GM12801 (cell line): ENCODE measurements around the gene TGFBR3.

Experiments used
- TF ChIP-seq, protein P1 (sequence below): IDR thresholded peaks from one replicate; pipeline ENCODE4 v1.5.1; 2011; ENCODE audit warnings: control low read depth; ENCODE audit not compliant: insufficient read length; ENCODE audit errors: extremely low read depth

TGFBR3 gene

DNA sequence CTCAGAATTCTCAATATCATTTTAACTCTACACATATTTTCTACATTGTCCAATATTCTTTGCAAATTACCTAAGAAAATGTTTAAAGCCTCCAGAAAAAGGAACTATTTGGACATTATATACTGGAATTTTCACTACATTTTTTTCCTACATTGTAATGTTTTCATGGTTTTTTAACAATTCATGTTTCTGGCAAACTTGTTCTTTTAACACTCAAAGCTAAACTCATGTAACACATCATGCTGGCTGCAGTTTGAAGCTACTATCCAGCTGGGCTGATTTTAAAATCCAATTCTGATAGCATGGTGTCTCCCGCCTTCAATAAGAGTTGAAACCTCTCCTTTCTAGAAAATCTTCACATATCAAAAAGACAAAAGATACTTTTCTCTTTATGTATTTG lies 52.0 kb downstream of the TGFBR3 start:
- TF ChIP-seq, protein P1, sequence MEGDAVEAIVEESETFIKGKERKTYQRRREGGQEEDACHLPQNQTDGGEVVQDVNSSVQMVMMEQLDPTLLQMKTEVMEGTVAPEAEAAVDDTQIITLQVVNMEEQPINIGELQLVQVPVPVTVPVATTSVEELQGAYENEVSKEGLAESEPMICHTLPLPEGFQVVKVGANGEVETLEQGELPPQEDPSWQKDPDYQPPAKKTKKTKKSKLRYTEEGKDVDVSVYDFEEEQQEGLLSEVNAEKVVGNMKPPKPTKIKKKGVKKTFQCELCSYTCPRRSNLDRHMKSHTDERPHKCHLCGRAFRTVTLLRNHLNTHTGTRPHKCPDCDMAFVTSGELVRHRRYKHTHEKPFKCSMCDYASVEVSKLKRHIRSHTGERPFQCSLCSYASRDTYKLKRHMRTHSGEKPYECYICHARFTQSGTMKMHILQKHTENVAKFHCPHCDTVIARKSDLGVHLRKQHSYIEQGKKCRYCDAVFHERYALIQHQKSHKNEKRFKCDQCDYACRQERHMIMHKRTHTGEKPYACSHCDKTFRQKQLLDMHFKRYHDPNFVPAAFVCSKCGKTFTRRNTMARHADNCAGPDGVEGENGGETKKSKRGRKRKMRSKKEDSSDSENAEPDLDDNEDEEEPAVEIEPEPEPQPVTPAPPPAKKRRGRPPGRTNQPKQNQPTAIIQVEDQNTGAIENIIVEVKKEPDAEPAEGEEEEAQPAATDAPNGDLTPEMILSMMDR: no peak

DNA sequence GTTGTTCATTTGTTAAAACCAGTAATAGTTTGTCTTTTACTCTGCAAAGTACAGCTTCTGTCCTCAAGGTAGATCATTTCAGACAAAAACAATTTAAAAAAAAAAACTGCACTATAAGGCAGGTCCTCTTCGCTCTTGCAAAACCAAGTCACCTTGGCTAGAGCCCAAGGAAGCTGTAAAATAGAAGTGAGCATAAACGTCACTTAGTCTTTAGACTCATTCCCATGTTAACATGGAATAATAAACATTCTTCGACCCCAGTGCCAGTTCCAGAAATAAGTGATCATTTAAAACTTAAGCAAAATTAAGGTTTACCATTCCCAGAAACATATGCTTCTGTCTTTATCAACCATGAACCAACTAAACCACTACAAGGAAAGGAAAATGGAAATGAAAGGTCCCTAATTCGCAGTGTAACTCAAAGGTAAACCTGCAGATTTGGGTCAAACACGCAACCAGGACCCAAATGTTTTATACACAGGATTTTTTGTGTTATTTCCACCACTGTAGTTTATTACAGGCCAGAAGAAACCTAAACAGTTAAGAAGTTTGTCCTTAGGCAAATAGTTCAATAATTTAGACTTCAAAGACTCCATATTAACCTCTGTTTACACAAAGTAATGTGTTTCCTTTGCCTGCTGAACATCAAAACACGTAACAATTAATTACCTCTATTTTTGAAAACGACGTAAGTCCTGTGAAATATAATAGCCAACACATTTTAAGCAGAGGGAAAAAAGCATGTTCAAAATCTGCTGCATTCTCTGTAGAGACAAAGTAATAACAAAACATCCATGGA lies 54.6 kb downstream of the TGFBR3 start:
- TF ChIP-seq, protein P1: no peak

DNA sequence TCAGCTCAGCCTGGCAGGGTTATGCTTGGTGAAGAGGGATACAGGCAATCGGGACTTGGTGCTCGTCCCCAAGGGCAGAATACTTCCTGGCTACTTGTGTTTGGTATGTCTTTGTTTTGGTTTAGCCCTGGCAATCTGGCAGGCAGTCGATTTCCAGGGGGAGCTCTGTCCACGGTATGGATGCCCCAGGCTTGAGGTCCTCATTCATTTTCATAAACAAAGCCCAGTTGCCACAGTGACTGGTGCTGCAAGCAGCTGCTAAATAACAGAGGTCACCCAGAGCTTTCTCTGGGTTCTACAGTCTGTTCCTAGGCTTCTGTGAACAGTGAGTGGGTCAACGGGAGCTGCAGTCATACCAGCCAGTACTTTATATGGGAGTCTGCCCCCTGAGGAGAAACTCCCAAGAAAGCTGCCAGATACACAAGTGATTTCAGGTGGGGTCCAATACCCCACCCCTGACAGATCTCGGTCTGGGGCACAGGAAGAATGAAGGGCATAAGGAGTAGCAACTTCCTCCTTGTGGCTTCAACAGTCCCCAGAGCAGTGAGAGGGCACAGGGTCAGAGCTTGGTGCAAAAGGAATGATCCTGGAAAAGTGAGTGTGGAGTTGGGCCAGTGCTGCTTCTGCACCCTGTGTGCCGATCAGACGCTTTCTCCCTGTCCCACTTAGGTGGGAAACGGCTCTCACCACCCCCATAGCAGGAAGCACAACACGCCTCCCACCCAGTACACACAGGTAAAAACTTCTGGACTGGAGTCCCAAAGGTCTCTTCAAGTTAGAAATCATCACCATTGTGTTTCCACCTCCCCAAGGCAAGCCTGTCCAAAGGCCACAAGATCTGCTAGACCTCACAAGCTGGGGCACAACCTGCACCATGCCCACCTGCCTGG lies 55.5 kb downstream of the TGFBR3 start:
- TF ChIP-seq, protein P1: no peak

DNA sequence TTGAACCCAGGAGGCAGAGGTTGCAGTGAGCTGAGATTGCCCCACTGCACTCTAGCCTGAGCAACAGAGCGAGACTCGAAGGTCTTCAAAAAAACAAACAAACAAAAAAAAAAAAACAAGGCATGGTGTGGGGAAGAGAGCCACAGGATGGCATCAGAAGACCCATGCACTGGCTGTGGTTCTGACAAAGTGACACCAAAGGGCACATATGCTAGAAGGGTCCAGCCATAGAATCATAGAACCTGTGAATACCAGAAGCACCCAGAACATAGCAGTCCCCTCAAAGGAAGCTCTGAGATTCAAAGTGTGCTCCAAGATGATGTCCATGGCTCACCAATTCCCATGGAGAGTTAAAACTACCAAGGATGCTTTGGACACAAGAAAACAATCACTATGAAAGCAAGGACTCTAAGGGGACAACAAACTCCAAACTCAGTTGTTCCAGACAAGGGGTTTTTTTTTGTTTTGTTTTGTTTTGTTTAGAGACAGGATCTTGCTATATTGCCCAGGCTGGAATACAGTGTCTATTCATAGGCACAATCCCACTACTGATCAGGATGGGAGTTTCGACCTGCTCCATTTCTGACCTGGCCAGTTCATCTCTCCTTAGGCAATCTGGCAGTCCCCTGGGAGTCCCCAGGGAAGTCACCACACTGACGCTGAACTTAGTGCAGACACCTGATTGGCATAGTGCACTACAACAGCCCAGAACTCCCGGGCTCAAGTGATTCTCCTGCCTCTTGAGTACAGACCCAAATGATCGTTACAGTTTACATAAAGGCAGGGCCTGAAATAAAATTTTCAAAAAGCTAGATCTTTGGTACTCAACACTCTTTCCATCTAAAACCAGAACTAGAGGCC lies 56.4 kb downstream of the TGFBR3 start:
- TF ChIP-seq, protein P1: no peak

DNA sequence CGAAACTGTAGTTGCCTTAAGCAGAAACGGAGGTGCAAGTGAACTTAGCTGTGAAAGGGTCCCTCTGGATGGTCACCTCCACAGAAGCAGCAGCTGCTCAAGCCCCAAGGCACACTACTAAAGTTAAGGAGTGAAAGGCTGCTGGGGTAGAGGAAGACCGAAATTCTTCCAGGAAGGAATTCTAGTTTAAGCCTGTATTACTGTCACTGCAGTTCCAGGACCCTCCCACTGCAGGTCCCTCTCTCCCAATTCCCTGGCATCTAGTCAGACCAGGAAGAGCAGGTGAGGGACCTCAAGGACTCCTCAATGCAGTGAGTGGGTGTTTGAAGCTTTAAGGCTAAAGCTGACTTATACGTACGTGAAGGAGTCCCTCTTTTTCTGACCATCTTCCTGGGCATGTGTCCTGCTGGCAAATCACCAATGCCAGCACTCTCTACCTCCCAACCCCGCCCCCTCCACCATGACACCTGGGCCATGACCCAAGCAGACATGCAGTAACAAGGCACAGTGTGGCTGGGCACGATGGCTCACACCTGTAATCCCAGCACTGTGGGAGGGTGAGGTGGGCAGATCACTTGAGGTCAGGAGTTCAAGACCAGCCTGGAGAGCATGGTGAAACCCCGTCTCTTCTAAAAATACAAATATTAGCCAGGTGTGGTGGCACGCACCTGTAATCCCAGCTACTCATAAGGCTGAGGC lies 57.2 kb downstream of the TGFBR3 start:
- TF ChIP-seq, protein P1: no peak

DNA sequence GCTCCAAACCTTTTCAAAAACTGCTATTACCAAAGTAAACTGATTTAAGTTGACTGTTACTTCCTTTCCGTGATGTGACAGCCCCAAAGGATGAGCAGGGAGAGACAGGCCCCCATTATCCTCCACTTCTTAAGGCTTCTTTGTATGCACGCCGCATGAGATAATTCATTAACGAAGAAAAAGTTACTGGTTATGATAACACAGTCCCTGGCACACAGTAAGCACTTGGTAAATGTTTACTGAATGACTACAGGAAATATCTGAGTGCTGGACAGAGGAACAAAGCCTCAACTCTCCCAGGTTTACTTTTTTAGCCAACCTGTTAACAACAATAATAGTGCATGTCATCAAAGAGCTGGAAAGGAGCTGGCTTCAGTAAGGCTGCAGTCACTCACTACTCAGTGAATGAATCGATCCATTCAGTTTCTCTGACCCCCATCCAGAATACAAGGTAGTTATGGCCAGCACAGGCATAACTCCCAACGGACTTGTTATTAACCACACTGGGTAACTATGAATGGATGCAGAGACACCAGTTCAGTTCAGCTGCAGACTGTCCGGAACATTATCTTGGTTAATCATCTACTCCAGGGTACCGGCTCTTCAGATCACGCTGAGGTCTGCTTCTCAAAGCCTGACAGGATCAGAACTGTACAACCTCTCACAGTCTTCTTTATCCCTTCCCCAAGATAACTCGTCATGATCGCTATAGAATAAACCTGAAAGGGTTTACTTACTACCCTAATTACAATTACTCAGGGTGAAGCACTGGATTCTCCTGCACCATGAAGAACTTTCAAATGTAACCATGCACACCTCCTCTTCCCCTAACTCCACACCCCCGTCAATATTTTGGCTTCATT lies 58.3 kb downstream of the TGFBR3 start:
- TF ChIP-seq, protein P1: no peak
